Tibial artery (tissue), 4 donors: Measurements from ENCODE around the gene ASPG.
A peak's percentile ranks its signal among the peaks of the same experiment; 100 is the strongest.

Source experiments
- DNase-seq, 2 donors: peaks; one replicate each; pipeline ENCODE4 v3.0.0-alpha.2; 2019
- H3K27ac ChIP-seq, 2 donors: fragments of 200-600 bp; sonication (generic) in 1 of 2; 1 replicate in 1 of 2; 2 replicates in 1 of 2; pipeline ENCODE4 v1.5.1; 2018 to 2019; ENCODE audit warnings: mild to moderate bottlenecking in 1 of 2
- H3K27me3 ChIP-seq, 2 donors: fragments of 200-600 bp; sonication (generic) in 1 of 2; one replicate each; pipeline versions ENCODE4 v1.5.1 to v1.6.0; 2016 to 2019
- H3K36me3 ChIP-seq, 3 donors: fragments of 200-600 bp; sonication (generic) in 2 of 3; one replicate each; pipeline ENCODE4 v1.5.1; 2016 to 2019; ENCODE audit warnings: mild to moderate bottlenecking in 2 of 3
- H3K4me1 ChIP-seq, 4 donors: fragments of 200-600 bp; sonication (generic) in 2 of 4; 1 replicate in 3 of 4; 2 replicates in 1 of 4; pipeline ENCODE4 v1.5.1; 2016 to 2019
- H3K4me3 ChIP-seq, 2 donors: fragments of 200-600 bp; sonication (generic) in 1 of 2; 1 replicate in 1 of 2; 2 replicates in 1 of 2; pipeline ENCODE4 v1.5.1; 2018 to 2019; ENCODE audit warnings: mild to moderate bottlenecking in 2 of 2
- H3K9me3 ChIP-seq, 3 donors: fragments of 200-600 bp; sonication (generic) in 1 of 3; one replicate each; pipeline ENCODE4 v1.5.1; 2016 to 2019
- intact Hi-C: fragments of 100-400 bp; cut with DNase I; formaldehyde crosslinking; loops from one replicate; pipeline ENCODE4 v1.15.0; 2023; ENCODE audit warnings: low total_unique reads
- TF ChIP-seq, protein P1 (sequence below), 2 experiments: fragments of 200-600 bp in 1 of 2; fragments of 450-650 bp in 1 of 2; IDR thresholded peaks; one replicate each; pipeline ENCODE4 v1.5.1; 2017 to 2019; ENCODE audit warnings: antibody characterized with exemption in 2 of 2, mild to moderate bottlenecking in 1 of 2, moderate library complexity in 1 of 2

The ASPG gene

DNA sequence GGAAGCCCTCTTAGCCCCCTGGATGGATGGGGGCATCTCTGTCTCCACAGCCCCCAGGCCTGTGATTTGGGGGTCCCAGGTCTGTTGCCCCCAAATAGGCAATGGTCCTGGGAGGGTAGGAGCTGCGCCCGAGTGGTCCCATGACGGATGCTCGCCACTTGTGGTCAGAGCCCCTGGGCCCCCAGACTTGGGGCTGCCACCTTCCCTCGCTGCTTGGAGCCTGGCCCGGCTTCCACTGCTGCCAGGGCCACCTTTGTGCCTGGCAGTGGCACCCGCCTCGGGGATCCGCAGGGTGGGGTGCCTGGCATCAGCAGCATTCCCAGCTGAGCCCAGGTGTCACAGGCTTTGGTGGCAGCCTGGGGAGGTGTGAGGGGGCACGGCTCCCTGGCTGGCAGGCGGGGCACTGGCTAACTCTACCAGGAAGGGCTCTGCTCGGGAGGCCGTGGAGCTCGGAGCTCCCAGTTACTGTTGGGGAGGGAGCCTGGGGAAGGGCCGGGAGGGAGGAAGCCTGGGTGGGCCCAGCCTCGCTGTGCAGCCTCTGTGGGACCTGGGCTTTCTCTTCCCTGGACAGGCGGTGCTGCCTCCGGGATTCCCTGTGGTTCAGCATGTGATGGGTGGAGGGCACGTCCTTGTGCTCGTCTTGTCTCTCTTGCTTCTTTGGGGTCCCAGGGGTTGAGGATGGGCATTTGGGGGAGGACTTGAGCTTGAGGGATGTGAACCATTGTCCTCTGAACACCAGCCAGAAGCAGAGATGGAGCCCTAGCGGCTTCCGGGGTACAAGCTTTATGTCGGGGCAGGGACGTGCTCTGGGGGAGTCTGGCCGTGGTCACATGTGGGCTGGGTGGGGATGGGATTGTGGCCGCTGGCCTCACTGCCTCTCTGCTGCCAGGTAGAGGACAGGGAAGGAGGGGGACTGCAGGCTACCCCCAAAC, 58.3 kb downstream of the ASPG start:
- H3K27ac ChIP-seq, result no peak overlapping the region
- intact Hi-C loops, result no loop called here
- no peak overlapping the region for H3K4me3 ChIP-seq
- H3K9me3 ChIP-seq, result no peaks in the 10 kb centered on the region
- H3K27me3 ChIP-seq, result peaks cover 0 to 88% of the 10 kb centered on the region in 2 donors
- peak in 1 of 2 donors; percentile 62 for DNase-seq
- TF ChIP-seq, protein P1, sequence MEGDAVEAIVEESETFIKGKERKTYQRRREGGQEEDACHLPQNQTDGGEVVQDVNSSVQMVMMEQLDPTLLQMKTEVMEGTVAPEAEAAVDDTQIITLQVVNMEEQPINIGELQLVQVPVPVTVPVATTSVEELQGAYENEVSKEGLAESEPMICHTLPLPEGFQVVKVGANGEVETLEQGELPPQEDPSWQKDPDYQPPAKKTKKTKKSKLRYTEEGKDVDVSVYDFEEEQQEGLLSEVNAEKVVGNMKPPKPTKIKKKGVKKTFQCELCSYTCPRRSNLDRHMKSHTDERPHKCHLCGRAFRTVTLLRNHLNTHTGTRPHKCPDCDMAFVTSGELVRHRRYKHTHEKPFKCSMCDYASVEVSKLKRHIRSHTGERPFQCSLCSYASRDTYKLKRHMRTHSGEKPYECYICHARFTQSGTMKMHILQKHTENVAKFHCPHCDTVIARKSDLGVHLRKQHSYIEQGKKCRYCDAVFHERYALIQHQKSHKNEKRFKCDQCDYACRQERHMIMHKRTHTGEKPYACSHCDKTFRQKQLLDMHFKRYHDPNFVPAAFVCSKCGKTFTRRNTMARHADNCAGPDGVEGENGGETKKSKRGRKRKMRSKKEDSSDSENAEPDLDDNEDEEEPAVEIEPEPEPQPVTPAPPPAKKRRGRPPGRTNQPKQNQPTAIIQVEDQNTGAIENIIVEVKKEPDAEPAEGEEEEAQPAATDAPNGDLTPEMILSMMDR (IDR thresholded peaks at IDR 0.05), result no peak
- no peaks in the 10 kb centered on the region for H3K36me3 ChIP-seq
- H3K4me1 ChIP-seq, result peaks cover 0 to 8% (median 5%) of the 10 kb centered on the region in 4 donors

DNA sequence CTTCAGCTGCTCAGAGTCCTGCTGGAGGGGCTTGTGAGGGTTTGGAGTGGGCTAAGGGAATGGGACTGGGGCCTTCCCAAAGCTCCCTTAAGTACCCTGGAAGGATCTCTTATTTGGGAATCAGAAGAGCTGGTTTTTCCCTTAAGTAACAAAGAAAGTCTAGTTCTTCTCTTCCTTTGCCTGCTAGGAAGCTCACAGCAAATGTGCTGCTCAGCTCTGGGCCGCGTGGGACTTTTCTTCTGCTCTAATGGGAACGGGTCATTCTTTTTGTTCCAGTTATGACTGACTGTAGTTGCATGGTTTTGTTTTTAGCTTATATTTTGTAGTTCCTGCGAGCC, 58.9 kb downstream of the ASPG start:
- Histone ChIP-seq H3K27ac (no peak overlapping the region), H3K9me3 (no peaks in the 10 kb centered on the region), H3K4me1 (peaks cover 0 to 5% (median 0%) of the 10 kb centered on the region in 4 donors), H3K4me3 (no peak overlapping the region), H3K36me3 (no peaks in the 10 kb centered on the region), H3K27me3 (peaks cover 0 to 88% of the 10 kb centered on the region in 2 donors)
- TF ChIP-seq, protein P1 (IDR thresholded peaks at IDR 0.05), result no peak
- no peak for DNase-seq
- intact Hi-C loops, result no loop called here

DNA sequence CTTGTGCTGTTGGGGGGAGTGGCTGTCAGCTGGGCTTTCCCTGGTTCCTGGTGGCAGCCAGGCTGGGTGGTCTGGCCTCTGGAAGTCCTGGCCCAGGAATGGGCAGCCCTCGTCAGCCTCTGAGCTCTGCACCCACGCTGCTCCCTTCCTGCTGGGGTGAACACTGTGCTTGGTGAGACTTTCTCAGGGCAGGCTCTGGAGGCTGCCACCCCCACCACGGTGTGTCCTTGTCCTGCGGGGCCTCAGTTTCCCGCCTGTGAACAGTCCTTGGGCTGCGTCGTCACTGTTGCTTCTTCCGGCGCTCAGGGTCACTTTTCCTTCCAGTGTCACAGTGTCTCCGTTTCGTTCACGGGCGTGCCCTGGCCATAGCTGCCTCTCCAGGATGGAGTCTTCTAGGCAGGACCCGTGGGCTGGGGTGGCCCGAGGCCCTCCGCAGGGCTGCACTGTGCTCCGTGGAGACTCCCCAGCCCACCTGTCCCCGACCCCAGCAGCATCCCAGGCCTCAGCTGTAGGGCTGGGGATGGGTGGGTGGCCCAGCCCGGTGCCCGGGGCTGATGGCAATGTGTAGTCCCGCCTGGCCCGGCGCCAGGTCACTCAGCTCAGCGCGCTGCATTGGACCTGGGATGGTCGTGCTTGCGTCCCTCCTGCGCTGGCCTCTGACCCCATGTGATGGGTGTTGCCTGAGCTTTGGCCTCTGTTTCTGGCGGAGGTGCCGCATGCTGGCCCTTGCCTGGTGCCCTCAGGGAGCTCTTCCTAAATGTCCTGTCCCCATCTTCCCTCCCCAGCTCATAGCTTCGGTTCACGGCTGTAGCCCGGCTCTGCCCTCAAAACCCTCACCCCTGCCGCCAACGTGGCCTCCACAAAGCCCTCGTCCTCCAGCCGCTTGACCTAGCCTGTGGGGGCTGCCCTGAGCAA, 59.7 kb downstream of the ASPG start:
- intact Hi-C loops, result no loop called here
- DNase-seq, result peak in 1 of 2 donors; percentile 54
- no peaks in the 10 kb centered on the region for H3K36me3 ChIP-seq
- H3K27me3 ChIP-seq, result peaks cover 0 to 88% of the 10 kb centered on the region in 2 donors
- H3K4me1 ChIP-seq, result peaks cover 0 to 5% (median 0%) of the 10 kb centered on the region in 4 donors
- H3K4me3 ChIP-seq, result no peak overlapping the region
- no peaks in the 10 kb centered on the region for H3K9me3 ChIP-seq
- no peak overlapping the region for H3K27ac ChIP-seq
- TF ChIP-seq, protein P1 (IDR thresholded peaks at IDR 0.05), result no peak

DNA sequence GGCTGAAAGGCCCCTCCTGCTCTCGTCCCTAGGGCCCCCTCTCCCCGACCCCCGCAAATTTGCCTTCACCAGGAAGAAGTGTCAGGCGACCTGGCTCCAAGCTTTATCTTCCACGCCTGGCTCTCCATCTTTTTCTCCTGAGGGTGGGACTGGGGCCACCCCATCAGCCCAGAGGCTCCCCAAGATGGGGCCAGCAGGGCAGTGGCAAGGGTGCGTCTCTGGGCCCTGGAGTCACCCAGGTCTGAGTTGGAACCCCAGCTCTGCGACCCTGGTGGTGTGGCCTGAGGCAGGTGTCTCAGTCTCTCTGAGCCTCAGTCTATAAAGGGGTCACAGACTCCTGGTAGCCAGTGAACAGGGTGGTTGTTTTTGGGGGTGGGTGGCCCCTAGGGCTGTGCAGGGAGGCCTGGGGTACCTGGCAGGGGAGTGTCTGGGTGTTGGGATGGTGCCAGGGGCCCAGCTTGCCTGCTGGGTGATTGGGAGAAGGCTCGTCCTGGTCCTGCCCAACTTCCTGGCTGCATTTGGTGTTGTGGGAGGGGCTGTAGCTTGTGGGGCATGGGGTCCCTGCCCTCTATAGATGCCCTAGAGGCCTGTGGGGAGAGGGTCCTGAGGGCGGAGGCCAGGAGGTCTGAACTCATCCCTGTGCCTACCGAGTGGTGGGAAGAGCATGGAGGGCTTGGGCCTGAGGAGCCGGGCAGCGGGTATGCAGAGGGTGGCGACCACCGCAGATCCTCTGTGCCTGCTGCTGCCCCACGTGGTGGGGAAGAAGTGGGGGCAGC, 60.5 kb downstream of the ASPG start:
- peaks cover 0 to 5% (median 0%) of the 10 kb centered on the region in 4 donors for H3K4me1 ChIP-seq
- no peak overlapping the region for H3K27ac ChIP-seq
- H3K27me3 ChIP-seq, result peaks cover 0 to 88% of the 10 kb centered on the region in 2 donors
- DNase-seq, result peak in 1 of 2 donors; percentile 62
- no peaks in the 10 kb centered on the region for H3K9me3 ChIP-seq
- TF ChIP-seq, protein P1 (IDR thresholded peaks at IDR 0.05), result no peak
- intact Hi-C loops, result no loop called here
- no peaks in the 10 kb centered on the region for H3K36me3 ChIP-seq
- no peak overlapping the region for H3K4me3 ChIP-seq
